ENCODE results near the gene PGAP2. TPM values are rescaled to one million over a fixed set of nuclear protein-coding genes. Genes with fewer than 3 reads are reported as not detected.

The PGAP2 gene
- total and polyA plus RNA-seq, 2 of the 4 experiments (the other 2 are of a cell fraction), result 10.6 to 31.3 TPM

DNA sequence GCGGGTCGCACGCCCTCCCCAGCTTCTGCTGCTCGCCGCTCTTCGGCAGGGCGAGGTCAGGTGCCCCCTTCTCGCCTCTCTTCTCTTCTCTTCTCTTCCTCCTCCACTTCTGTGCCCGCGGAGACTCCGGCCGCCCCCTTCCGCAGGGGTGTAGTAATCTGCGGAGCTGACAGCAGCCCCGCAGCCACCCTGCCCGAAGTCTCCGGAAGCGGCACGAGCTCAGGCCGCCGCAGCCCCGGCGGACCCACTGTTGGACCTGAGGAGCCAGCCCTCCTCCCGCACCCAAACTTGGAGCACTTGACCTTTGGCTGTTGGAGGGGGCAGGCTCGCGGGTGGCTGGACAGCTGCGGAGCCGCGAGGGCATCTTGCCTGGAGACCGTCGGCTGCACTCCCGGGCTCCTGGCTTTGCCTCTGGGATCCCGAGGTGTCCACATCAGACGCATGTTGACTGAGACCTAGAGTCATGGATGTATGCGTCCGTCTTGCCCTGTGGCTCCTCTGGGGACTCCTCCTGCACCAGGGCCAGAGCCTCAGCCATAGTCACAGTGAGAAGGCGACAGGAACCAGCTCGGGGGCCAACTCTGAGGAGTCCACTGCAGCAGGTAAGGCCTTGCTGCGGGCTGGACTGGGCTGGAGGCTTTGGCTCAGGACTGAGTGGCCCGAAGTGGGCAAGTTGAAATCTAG, 47.6 kb downstream of the PGAP2 start (continued):
- TF ChIP-seq, protein P1, sequence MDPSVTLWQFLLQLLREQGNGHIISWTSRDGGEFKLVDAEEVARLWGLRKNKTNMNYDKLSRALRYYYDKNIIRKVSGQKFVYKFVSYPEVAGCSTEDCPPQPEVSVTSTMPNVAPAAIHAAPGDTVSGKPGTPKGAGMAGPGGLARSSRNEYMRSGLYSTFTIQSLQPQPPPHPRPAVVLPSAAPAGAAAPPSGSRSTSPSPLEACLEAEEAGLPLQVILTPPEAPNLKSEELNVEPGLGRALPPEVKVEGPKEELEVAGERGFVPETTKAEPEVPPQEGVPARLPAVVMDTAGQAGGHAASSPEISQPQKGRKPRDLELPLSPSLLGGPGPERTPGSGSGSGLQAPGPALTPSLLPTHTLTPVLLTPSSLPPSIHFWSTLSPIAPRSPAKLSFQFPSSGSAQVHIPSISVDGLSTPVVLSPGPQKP (IDR thresholded peaks at IDR 0.05; ENCODE audit: borderline replicate concordance, low read depth, low read length), result no peak

DNA sequence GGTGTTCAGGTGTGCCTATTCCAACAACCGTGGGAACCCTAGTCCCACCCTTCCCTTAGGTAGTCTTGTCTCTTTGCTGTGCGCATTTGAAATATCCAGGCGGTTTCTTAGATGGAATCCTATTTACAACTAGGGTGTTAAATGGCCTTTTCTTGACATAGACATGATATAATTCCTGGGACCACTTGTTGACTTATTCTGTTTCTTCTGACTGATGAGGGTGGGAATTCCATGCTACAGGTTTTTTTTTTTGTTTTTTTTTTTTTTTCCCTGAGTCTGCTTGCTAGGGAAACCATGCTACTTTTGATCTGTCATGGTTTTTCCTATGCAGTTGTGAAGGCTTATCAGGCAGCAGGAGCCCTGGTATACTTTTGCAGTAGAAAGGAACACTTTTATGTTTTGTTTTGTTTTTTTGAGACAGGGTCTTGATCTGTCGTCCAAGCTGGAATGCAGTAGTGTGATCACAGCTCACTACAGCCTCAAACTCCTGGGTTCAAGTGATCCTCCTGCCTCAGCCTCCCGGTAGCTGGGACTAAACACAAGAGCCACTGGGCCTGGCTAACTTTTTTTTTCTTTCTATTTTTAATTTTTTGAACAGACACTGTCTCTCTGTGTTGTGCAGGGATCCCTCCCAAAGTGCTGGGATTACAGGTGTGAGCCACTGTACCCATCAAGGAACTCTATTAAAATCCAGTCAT, 48.6 kb downstream of the PGAP2 start:
- Histone ChIP-seq H4K20me1 (ENCODE audit: insufficient read depth, low read length) (no peaks in the 10 kb centered on the region), H2AFZ (replicated peaks; ENCODE audit: low read length, poor library complexity) (no peak overlapping the region), H2BK120ac (ENCODE audit: low read depth, low read length) (no peak overlapping the region), H3K56ac (ENCODE audit: extremely low read depth, insufficient read depth, low read length) (no peak overlapping the region), H3K18ac (ENCODE audit: low read depth, low read length) (no peak overlapping the region), H2BK20ac (ENCODE audit: low read depth, low read length) (no peak overlapping the region), H3K79me1 (ENCODE audit: low read depth in 1 of 2, low read length in 2 of 2) (peaks cover 24 to 48% of the 10 kb centered on the region in 2 experiments), H2BK15ac (ENCODE audit: low read depth, low read length) (no peak overlapping the region), H3K9ac (ENCODE audit: low read depth, low read length) (no peak overlapping the region), H2AK9ac (replicated peaks; ENCODE audit: low read depth, low read length, poor library complexity) (peak overlapping the region; percentile 31), H3K9me3 (ENCODE audit: control insufficient read depth, insufficient read depth, low read length) (no peaks in the 10 kb centered on the region), H3K4me2 (ENCODE audit: low read depth, low read length) (peak overlapping the region; percentile 98), H3K27ac (ENCODE audit: insufficient read depth, low read length) (no peak overlapping the region), H3K9me1 (ENCODE audit: insufficient read depth, low read length) (peaks cover 23% of the 10 kb centered on the region), H3K4me1 (ENCODE audit: control insufficient read depth, insufficient read depth, low read length) (peaks cover 20% of the 10 kb centered on the region), H2AK5ac (ENCODE audit: low read depth, low read length) (no peak overlapping the region), H4K8ac (ENCODE audit: low read depth in 2 of 2, low read length in 2 of 2) (no peak overlapping the region), H3K36me3 (ENCODE audit: control insufficient read depth, insufficient read depth, low read length) (no peaks in the 10 kb centered on the region), H3K4me3 (ENCODE audit: insufficient read depth, low read depth, low read length) (peak overlapping the region; percentile 83; the same call in 1 of the 2 replicates), H2BK5ac (ENCODE audit: low read depth, low read length, poor library complexity, severe bottlenecking) (no peak overlapping the region), H3K27me3 (ENCODE audit: control insufficient read depth, insufficient read depth, low read length) (no peaks in the 10 kb centered on the region), H4K5ac (ENCODE audit: low read depth, low read length) (no peak overlapping the region), H3K4ac (ENCODE audit: low read depth, low read length) (no peak overlapping the region), H4K91ac (ENCODE audit: insufficient read depth, low read depth, low read length) (no peak overlapping the region), H3K14ac (replicated peaks; ENCODE audit: low read depth, low read length) (no peak overlapping the region), H3K23ac (ENCODE audit: low read depth, low read length) (peak overlapping the region; percentile 93)
- POLR2A ChIA-PET (ENCODE audit: unreplicated experiment), result no interaction called here
- intact Hi-C loops (cut with micrococcal nuclease), result loop anchor here (5.0 to 10.0 kb wide), 2 partner anchors 85 to 402 kb away; no protein-coding TSS in a partner anchor
- CTCF ChIA-PET, result interaction anchor here (0.6 to 9.2 kb wide), 2 partner anchors 16 to 214 kb away, joined by 3 to 186 read pairs; no protein-coding TSS in a partner anchor
- dilution Hi-C loops (cut with HindIII; ENCODE audit: low sequenced_read_pairs, unreplicated experiment), result no loop called here
- BruUV-seq (replicated peaks), result no TSS peak
- ATAC-seq (ENCODE audit: low read depth) (no peak), DNase-seq (no peak)
- in situ Hi-C loops (cut with MboI; ENCODE audit: low sequenced_read_pairs), result no loop called here
- WGBS, 2 experiments (ENCODE audit: extremely low coverage in 2 of 2, insufficient read length in 1 of 2), result 50% methylated on average over 1 of the region's 5 CpGs; no CpG with 5 or more reads in 1 of the 2 experiments
- TF ChIP-seq POLR2A (IDR thresholded peaks at IDR 0.05; ENCODE audit: low read depth, low read length) (no peak), NFE2L2 (IDR thresholded peaks at IDR 0.05; ENCODE audit: low read depth, low read length) (no peak), RAD21 (IDR thresholded peaks at IDR 0.05; ENCODE audit: low read length) (no peak), MAZ (IDR thresholded peaks at IDR 0.05; ENCODE audit: borderline replicate concordance, low read depth, low read length) (no peak), BHLHE40 (IDR thresholded peaks at IDR 0.05; ENCODE audit: low read depth, low read length) (no peak), FOS (IDR thresholded peaks at IDR 0.05; ENCODE audit: low read depth, low read length) (no peak), SMC3 (IDR thresholded peaks at IDR 0.05; ENCODE audit: low read depth, low read length) (no peak), RCOR1 (IDR thresholded peaks at IDR 0.05; ENCODE audit: insufficient replicate concordance, low read length) (no peak), MAFK (IDR thresholded peaks at IDR 0.05; ENCODE audit: low read depth, low read length) (no peak), CEBPB (IDR thresholded peaks at IDR 0.05; ENCODE audit: low read depth, low read length) (no peak), CHD1 (IDR thresholded peaks at IDR 0.05; ENCODE audit: low read depth, low read length) (no peak), MXI1 (IDR thresholded peaks at IDR 0.05; ENCODE audit: borderline replicate concordance, low read depth, low read length) (no peak)
- TF ChIP-seq, protein P1 (IDR thresholded peaks at IDR 0.05; ENCODE audit: borderline replicate concordance, low read depth, low read length), result no peak
